Retinal pigment epithelial cell (primary cell): Measurements from ENCODE around the gene FBXW4.

Experiments
- DNase-seq: peaks from one replicate; pipeline ENCODE4 v3.0.0-alpha.2; 2010; ENCODE audit warnings: low read depth
- H3K4me3 ChIP-seq: 2 replicates; pipeline ENCODE4 v1.5.1; 2011; ENCODE audit warnings: mild to moderate bottlenecking, low read length, control low read depth, moderate library complexity
- TF ChIP-seq, protein P1 (sequence below): conservative IDR thresholded peaks from 2 replicates; pipeline ENCODE4 v1.5.1; 2011; ENCODE audit warnings: low read depth, low read length, control low read depth, inconsistent platforms

Gene FBXW4

DNA sequence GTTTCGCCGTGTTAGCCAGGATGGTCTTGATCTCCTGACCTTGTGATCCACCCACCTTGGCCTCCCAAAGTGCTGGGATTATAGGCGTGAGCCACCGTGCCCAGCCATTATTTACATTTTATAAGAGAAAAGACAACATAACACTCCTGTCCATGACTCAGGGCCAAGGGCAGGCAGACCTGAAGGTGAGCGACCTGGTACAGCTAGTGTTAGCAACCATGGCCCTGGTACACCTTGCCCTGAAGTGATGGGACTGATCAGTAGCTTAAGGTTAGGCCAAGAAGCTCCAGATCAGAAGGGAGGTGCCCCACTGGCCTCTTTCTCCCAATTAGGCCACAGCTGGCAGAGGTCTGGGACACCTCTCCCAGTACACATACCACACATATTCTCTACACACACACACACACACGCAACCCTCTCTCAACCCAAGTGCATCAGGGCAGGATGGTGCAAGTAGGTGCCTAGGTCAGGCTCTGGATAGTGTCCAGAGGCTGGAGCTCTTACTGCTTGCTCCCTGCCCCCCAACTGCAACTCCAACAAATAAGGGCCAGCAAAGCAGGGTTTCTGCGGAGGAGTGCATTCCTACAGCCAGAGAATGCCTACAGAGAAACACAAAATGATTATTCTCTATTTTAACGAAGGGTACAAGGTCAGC is 63.0 kb downstream of the FBXW4 start:
- no peak for DNase-seq
- H3K4me3 ChIP-seq: no peak overlapping the region
- TF ChIP-seq, protein P1, sequence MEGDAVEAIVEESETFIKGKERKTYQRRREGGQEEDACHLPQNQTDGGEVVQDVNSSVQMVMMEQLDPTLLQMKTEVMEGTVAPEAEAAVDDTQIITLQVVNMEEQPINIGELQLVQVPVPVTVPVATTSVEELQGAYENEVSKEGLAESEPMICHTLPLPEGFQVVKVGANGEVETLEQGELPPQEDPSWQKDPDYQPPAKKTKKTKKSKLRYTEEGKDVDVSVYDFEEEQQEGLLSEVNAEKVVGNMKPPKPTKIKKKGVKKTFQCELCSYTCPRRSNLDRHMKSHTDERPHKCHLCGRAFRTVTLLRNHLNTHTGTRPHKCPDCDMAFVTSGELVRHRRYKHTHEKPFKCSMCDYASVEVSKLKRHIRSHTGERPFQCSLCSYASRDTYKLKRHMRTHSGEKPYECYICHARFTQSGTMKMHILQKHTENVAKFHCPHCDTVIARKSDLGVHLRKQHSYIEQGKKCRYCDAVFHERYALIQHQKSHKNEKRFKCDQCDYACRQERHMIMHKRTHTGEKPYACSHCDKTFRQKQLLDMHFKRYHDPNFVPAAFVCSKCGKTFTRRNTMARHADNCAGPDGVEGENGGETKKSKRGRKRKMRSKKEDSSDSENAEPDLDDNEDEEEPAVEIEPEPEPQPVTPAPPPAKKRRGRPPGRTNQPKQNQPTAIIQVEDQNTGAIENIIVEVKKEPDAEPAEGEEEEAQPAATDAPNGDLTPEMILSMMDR: no peak

DNA sequence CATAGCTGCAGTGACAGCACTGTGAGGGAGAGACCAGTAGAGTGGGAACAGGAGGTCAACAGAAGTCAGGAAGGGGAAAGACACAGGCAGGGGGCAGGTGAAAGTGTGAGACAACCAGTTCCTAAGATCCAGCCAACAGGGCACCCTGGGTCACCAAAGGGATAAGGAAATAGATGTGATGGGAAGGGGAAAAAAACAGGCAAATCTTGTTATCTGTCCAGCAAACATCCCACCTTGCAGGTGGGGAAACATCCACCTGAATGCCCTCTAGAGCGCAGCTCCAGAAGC is 64.4 kb downstream of the FBXW4 start:
- no peak overlapping the region for H3K4me3 ChIP-seq
- DNase-seq: no peak
- TF ChIP-seq, protein P1: no peak

DNA sequence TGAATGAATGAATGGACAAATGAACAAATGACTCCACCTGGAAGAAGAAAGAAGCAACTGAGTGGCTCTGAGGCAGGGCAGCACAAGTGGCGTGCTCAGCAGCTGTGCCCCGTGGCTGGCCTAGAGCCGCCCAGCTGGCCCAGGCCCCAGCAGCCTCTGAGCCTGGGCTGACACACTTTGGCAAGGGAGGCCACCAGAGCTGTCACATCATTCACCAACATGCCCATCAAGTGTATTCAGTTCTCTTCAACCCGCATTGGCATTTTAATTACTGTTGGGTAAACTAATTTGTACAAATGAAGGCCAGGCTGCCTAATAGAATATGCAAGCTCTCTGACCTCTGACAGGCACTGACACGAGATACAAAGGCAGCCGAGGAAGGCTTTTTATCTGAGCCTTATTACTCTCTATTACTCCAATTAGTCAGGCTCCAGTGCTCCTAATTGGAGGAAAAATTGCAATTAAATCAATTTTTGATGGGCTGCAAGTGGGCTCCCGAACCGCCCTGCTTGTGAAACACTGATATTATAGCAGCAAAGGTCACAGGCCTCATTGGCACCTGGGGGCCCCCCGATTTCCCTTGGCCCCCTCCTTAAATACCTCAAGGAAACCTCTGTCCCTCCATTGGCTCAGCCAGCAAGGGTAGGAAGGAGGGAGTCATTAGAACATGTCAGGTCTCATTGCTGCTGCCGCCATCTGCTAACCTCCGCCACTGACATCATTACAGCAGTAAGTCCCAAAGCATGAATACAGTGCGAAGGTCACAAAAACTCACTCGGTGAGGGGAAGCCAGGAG is 64.9 kb downstream of the FBXW4 start:
- no peak for DNase-seq
- H3K4me3 ChIP-seq: no peak overlapping the region
- TF ChIP-seq, protein P1: no peak

DNA sequence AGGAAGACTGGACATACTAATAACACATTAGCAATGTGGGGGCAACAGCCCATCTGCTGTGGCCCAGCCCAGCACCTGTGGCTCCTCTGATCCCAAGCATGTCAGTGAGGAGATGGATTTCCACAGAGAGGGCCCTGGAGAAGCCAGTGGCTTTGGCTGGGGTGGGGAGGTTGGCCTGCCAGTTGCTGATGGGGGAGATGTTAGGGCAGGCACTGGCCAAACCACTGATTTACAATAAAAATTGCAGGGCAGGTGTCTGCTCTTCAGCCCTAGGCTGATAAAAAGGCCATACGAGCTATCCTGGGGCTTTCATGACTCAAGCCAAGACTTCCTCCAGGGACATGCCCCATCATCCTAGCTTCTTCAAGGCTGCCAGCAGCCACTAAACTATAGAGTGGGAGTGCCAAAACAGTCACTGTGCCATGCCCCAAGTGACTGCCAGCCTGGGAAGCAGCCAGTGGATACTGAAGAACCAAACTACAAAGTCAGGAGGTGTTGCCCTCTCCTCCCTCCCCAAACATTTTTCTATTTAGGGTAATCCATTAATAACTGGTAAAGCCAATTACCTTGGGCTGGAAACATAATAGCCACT is 69.1 kb downstream of the FBXW4 start:
- no peak for DNase-seq
- H3K4me3 ChIP-seq: no peak overlapping the region
- TF ChIP-seq, protein P1: no peak

DNA sequence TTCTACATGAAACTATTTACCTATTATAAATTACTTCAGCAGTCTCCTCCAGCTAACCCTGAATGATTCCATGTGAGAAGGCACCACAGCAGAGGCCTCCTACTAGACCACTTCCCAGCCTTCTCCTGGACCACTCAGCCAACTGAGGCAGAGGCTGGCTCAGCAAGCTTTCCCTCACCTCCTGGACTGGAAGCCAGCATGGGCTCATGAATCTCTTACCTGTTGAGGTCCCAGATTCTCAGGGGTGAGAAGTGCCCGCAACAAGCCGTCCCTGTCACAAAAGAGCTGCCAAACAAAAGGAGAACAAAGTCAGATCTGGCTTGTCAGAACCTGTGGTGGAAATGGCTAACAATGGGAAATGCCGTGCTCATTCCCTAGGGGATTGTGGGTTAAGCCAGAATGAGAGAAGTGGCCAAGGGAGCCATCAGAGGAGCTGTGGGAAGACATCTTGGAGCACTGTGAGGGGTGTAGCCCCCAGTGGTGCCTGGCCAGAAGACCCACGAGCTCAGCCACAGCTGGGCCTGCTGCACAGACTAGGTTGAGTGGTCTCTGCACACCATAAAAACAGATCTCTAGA is 70.4 kb downstream of the FBXW4 start:
- TF ChIP-seq, protein P1: no peak
- no peak overlapping the region for H3K4me3 ChIP-seq
- no peak for DNase-seq

DNA sequence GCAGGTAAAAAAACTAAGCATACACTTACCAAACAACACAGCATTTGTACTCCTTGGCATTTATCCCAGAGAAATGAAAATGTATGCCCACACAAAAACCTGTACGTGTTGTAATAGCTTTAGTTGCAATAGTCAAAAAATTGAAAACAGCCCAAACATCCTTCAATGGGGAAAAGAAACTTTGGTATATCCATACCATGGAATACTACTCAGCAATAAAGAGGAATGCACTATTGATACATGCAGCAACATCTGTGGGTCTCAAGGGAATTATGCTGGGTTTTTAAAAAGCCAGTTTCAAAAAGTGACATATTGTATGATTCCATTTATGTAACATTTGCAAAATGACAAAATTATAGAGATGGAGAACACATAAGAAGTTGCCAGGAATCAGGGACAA is 71.4 kb downstream of the FBXW4 start:
- TF ChIP-seq, protein P1: no peak
- DNase-seq: no peak
- no peak overlapping the region for H3K4me3 ChIP-seq

DNA sequence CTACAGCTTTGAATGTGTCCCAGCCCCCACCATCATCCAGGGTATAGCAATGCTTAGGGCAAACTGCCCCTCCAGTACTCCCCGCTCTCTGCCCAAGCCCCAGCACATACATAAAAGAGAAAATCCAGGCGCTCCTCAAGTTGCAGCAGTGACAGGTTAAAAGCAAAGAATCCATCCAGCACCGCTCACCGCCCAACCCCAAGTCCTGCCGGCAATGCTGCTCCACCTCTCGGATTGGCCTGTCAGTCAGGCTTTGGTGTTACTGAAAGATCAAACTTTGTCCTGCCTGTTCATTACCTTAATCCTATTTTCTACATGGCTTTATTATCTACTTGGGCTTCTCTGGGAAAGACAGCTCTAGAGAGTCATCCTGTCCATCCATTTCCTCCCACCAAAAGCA is 75.0 kb downstream of the FBXW4 start:
- H3K4me3 ChIP-seq: no peak overlapping the region
- no peak for DNase-seq
- TF ChIP-seq, protein P1: no peak
